ENCODE measurements around the gene RTKN2. TPM values are rescaled to one million over a fixed set of nuclear protein-coding genes. Genes with fewer than 3 reads are reported as not detected.

Gene RTKN2
- total RNA-seq, 2 donors from 2014 or later = 11.5 to 19.1 TPM

DNA sequence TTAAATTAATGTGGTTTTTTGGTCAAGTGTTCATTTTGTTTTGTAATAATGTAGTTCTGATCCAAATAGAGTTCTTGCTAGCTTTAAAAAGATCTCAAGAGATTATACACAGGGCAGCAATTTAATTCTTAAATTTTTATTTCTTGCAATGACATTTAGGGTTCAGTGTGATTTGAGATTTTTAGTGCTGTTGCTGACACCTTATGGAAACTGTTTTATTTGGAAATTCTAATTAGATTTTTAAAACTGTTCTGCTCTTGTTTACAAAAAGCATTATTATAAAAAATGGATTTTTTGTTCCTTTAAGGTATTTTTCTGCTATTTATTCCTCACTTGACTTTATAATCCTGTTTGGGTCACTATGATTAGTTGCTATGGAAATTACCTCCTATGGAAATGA, 72.1 kb downstream of the RTKN2 start:
- Mint-ChIP-seq H3K9me3 (no peaks in the 10 kb centered on the region), H3K27me3 (ENCODE audit: insufficient read depth) (no peaks in the 10 kb centered on the region), H3K27ac (no peak overlapping the region), H3K4me3 (no peak overlapping the region), H3K4me1 (no peaks in the 10 kb centered on the region), H3K36me3 (ENCODE audit: low read depth) (peaks cover 4% of the 10 kb centered on the region)
- TF ChIP-seq, protein P1, sequence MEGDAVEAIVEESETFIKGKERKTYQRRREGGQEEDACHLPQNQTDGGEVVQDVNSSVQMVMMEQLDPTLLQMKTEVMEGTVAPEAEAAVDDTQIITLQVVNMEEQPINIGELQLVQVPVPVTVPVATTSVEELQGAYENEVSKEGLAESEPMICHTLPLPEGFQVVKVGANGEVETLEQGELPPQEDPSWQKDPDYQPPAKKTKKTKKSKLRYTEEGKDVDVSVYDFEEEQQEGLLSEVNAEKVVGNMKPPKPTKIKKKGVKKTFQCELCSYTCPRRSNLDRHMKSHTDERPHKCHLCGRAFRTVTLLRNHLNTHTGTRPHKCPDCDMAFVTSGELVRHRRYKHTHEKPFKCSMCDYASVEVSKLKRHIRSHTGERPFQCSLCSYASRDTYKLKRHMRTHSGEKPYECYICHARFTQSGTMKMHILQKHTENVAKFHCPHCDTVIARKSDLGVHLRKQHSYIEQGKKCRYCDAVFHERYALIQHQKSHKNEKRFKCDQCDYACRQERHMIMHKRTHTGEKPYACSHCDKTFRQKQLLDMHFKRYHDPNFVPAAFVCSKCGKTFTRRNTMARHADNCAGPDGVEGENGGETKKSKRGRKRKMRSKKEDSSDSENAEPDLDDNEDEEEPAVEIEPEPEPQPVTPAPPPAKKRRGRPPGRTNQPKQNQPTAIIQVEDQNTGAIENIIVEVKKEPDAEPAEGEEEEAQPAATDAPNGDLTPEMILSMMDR (conservative IDR thresholded peaks at IDR 0.05) = no peak
- Histone ChIP-seq H3K9ac (ENCODE audit: extremely low read depth, low read length, poor library complexity, severe bottlenecking) (no peak overlapping the region), H3K36me3 (ENCODE audit: control insufficient read depth, insufficient read depth, low read length) (peaks cover 15% of the 10 kb centered on the region), H3K27ac (ENCODE audit: low read depth, low read length) (no peak overlapping the region), H3K4me1 (ENCODE audit: control insufficient read depth, insufficient read depth, low read length) (no peaks in the 10 kb centered on the region), H3K4me3 (ENCODE audit: low read length) (no peak overlapping the region), H3K27me3 (ENCODE audit: control insufficient read depth, insufficient read depth, low read length, poor library complexity, severe bottlenecking) (no peaks in the 10 kb centered on the region), H3K9me3 (ENCODE audit: control insufficient read depth, low read length) (no peaks in the 10 kb centered on the region)
- no peak for DNase-seq

DNA sequence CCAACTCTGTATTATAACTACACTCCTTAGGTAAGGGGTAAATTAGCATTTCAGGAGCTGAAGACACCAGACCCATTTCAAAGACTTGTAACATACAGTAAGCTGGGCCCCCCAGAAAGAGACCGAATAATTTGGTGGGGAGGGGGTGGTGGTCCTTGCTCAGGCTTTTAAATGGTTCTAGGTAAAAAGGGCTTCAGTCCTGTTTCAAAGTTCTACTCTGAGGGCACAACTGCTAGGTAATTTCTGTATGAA, 73.0 kb downstream of the RTKN2 start:
- Mint-ChIP-seq H3K36me3 (ENCODE audit: low read depth) (peaks cover 4% of the 10 kb centered on the region), H3K27ac (no peak overlapping the region), H3K4me3 (no peak overlapping the region), H3K4me1 (no peaks in the 10 kb centered on the region), H3K27me3 (ENCODE audit: insufficient read depth) (no peaks in the 10 kb centered on the region), H3K9me3 (no peaks in the 10 kb centered on the region)
- no peaks in the 10 kb centered on the region for H3K4me1 ChIP-seq (ENCODE audit: control insufficient read depth, insufficient read depth, low read length)
- no peak overlapping the region for H3K27ac ChIP-seq (ENCODE audit: low read depth, low read length)
- H3K36me3 ChIP-seq (ENCODE audit: control insufficient read depth, insufficient read depth, low read length) = peaks cover 15% of the 10 kb centered on the region
- H3K9me3 ChIP-seq (ENCODE audit: control insufficient read depth, low read length) = no peaks in the 10 kb centered on the region
- WGBS, 2 experiments (ENCODE audit: insufficient coverage in 1 of 2, insufficient read length in 1 of 2) = 71% methylated on average over 1 of the region's 1 CpG; no CpG with 5 or more reads in 1 of the 2 experiments
- DNase-seq = no peak
- TF ChIP-seq, protein P1 (conservative IDR thresholded peaks at IDR 0.05) = no peak
- H3K27me3 ChIP-seq (ENCODE audit: control insufficient read depth, insufficient read depth, low read length, poor library complexity, severe bottlenecking) = no peaks in the 10 kb centered on the region
- no peak overlapping the region for H3K4me3 ChIP-seq (ENCODE audit: low read length)
- H3K9ac ChIP-seq (ENCODE audit: extremely low read depth, low read length, poor library complexity, severe bottlenecking) = no peak overlapping the region

DNA sequence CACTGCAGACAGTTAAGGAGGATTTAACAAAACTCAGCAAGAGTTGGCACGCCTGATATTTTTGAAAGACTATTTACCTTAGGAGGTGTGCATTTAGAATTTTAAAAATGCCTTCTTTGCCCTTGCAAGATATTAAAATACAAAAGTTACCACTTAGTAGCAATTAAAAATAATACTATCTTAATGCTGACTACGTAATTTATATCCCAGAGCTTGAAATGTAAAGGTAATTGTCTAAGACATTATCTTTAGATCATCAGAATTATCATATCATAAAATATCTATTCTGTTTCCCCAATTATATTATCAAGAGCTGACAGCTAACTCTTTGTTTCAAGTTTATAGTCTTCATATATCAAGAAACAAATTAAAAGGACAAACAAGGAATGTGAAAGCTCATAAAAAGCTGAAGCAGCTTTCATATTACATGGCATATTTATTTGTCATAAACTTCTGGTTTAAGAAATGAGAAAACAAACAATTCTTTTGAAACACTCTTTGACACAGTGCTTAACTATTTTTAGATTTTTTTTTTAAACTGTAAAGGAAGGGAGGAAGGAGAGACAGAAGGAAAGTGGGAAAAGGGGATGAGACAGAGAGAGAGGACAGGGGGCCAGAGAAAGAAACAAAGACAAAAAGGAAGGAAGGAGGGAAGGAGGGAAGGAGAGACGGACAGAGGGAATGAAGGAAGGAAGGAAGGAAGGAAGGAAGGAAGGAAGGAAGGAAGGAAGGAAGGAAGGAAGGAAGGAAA, 73.5 kb downstream of the RTKN2 start:
- Mint-ChIP-seq H3K36me3 (ENCODE audit: low read depth) (peaks cover 4% of the 10 kb centered on the region), H3K4me1 (no peaks in the 10 kb centered on the region), H3K27me3 (ENCODE audit: insufficient read depth) (no peaks in the 10 kb centered on the region), H3K27ac (no peak overlapping the region), H3K9me3 (no peaks in the 10 kb centered on the region), H3K4me3 (no peak overlapping the region)
- no peak overlapping the region for H3K27ac ChIP-seq (ENCODE audit: low read depth, low read length)
- 83 to 100% methylated on average over 2 to 3 of the region's 3 CpGs for WGBS, 2 experiments (ENCODE audit: insufficient coverage in 1 of 2, insufficient read length in 1 of 2)
- H3K9ac ChIP-seq (ENCODE audit: extremely low read depth, low read length, poor library complexity, severe bottlenecking) = no peak overlapping the region
- TF ChIP-seq, protein P1 (conservative IDR thresholded peaks at IDR 0.05) = no peak
- no peaks in the 10 kb centered on the region for H3K27me3 ChIP-seq (ENCODE audit: control insufficient read depth, insufficient read depth, low read length, poor library complexity, severe bottlenecking)
- no peak overlapping the region for H3K4me3 ChIP-seq (ENCODE audit: low read length)
- H3K9me3 ChIP-seq (ENCODE audit: control insufficient read depth, low read length) = no peaks in the 10 kb centered on the region
- H3K36me3 ChIP-seq (ENCODE audit: control insufficient read depth, insufficient read depth, low read length) = peaks cover 15% of the 10 kb centered on the region
- DNase-seq = no peak
- no peaks in the 10 kb centered on the region for H3K4me1 ChIP-seq (ENCODE audit: control insufficient read depth, insufficient read depth, low read length)
